T-helper 17 cell (primary cell): Measurements from ENCODE around the gene HNF4A. TPM values are rescaled to one million over a fixed set of nuclear protein-coding genes. Genes with fewer than 3 reads are reported as not detected.

ENCODE experiments used
- ATAC-seq: fragments of 150-1000 bp; cut with Tn5 transposase; 2 replicates; pipeline ENCODE4 v1.10.0; 2021; ENCODE audit warnings: mild to moderate bottlenecking, moderate library complexity
- DNase-seq, 3 donors: peaks; one replicate each; pipeline versions ENCODE4 v3.0.0 to v3.0.0-alpha.2; 2020 to 2021
- H3K9me3 ChIP-seq: one replicate; pipeline ENCODE4 v1.7.0; 2013; ENCODE audit warnings: low read length, mild to moderate bottlenecking; ENCODE audit not compliant: control insufficient read depth, poor library complexity, severe bottlenecking
- H3K27ac Mint-ChIP-seq: one replicate; pipeline ENCODE4 v1.8.0; 2022; ENCODE audit warnings: mild to moderate bottlenecking, moderate library complexity, mixed read lengths
- H3K27me3 Mint-ChIP-seq: one replicate; pipeline ENCODE4 v1.8.0; 2022; ENCODE audit warnings: mixed read lengths
- H3K36me3 Mint-ChIP-seq: one replicate; pipeline ENCODE4 v1.8.0; 2022; ENCODE audit warnings: low read depth, mixed read lengths
- H3K4me1 Mint-ChIP-seq: one replicate; pipeline ENCODE4 v1.8.0; 2022; ENCODE audit warnings: mild to moderate bottlenecking, mixed read lengths
- H3K4me3 Mint-ChIP-seq: one replicate; pipeline ENCODE4 v1.8.0; 2022; ENCODE audit warnings: mild to moderate bottlenecking, moderate library complexity, mixed read lengths
- total RNA-seq, 4 donors: library from RNA in 2 of 4; stranded (reverse) in 2 of 4; gene quantifications; one replicate each; pipeline ENCODE4 v1.2.3 and lab custom pipeline; 2022 to 2026

HNF4A gene
- total RNA-seq, 2 donors from 2014 or later: not detected

- DNase-seq (no peak), ATAC-seq (no peak)
- H3K9me3 ChIP-seq: no peaks in the 10 kb centered on the region
- Mint-ChIP-seq H3K4me1 (peaks cover 3% of the 10 kb centered on the region), H3K27me3 (peaks cover 21% of the 10 kb centered on the region), H3K4me3 (no peak overlapping the region), H3K27ac (no peak overlapping the region), H3K36me3 (peaks cover 6% of the 10 kb centered on the region)
Measured at GRCh38 chr20:44420497-44420896, 65.0 kb downstream of the HNF4A start.

DNA sequence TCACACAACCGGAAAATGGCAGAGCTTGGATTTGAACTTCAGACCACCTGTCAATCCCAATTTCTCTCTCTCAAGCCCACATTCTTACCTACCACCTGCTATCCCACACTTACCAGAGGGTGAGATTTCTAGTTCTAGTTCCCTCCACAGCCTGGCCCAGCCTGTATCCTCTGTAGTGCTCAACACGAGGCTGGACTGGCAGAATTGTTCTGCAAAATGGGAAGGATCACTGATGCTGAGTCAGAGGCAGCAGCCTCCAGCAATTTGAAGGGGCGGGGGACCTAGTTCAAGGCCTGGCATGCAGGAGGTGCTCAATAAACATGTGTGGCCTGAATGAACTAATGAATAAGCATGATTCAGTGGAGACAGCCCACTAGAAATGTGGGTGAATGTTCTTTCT, 66.6 kb downstream of the HNF4A start:
- no peak overlapping the region for H3K4me3 Mint-ChIP-seq
- H3K9me3 ChIP-seq: no peaks in the 10 kb centered on the region
- ATAC-seq (no peak), DNase-seq (no peak)
- no peak overlapping the region for H3K27ac Mint-ChIP-seq
- peaks cover 4% of the 10 kb centered on the region for H3K36me3 Mint-ChIP-seq
- no peaks in the 10 kb centered on the region for H3K4me1 Mint-ChIP-seq
- H3K27me3 Mint-ChIP-seq: peaks cover 16% of the 10 kb centered on the region

GRCh38 chr20:44423480-44423879, 68.0 kb downstream of the HNF4A start:
- H3K9me3 ChIP-seq: no peaks in the 10 kb centered on the region
- H3K4me3 Mint-ChIP-seq: no peak overlapping the region
- DNase-seq (no peak), ATAC-seq (no peak)
- no peaks in the 10 kb centered on the region for H3K4me1 Mint-ChIP-seq
- peaks cover 16% of the 10 kb centered on the region for H3K27me3 Mint-ChIP-seq
- H3K27ac Mint-ChIP-seq: no peak overlapping the region
- peaks cover 4% of the 10 kb centered on the region for H3K36me3 Mint-ChIP-seq

- no peaks in the 10 kb centered on the region for H3K9me3 ChIP-seq
- no peak for DNase-seq
- Mint-ChIP-seq H3K27me3 (peaks cover 16% of the 10 kb centered on the region), H3K27ac (no peak overlapping the region), H3K36me3 (peaks cover 4% of the 10 kb centered on the region), H3K4me3 (no peak overlapping the region), H3K4me1 (no peaks in the 10 kb centered on the region)
- no peak for ATAC-seq
Measured at GRCh38 chr20:44424039-44424495, 68.6 kb downstream of the HNF4A start.

- H3K27ac Mint-ChIP-seq: no peak overlapping the region
- H3K36me3 Mint-ChIP-seq: peaks cover 5% of the 10 kb centered on the region
- H3K4me1 Mint-ChIP-seq: no peaks in the 10 kb centered on the region
- DNase-seq (no peak), ATAC-seq (no peak)
- H3K9me3 ChIP-seq: no peaks in the 10 kb centered on the region
- H3K27me3 Mint-ChIP-seq: peaks cover 22% of the 10 kb centered on the region
- no peak overlapping the region for H3K4me3 Mint-ChIP-seq
Measured at GRCh38 chr20:44425923-44426322, 70.4 kb downstream of the HNF4A start.

- Mint-ChIP-seq H3K36me3 (peaks cover 3% of the 10 kb centered on the region), H3K27me3 (peaks cover 22% of the 10 kb centered on the region), H3K4me1 (no peaks in the 10 kb centered on the region), H3K4me3 (no peak overlapping the region), H3K27ac (no peak overlapping the region)
- DNase-seq (no peak), ATAC-seq (no peak)
- no peaks in the 10 kb centered on the region for H3K9me3 ChIP-seq
Measured at GRCh38 chr20:44426879-44427790, 71.6 kb downstream of the HNF4A start.

DNA sequence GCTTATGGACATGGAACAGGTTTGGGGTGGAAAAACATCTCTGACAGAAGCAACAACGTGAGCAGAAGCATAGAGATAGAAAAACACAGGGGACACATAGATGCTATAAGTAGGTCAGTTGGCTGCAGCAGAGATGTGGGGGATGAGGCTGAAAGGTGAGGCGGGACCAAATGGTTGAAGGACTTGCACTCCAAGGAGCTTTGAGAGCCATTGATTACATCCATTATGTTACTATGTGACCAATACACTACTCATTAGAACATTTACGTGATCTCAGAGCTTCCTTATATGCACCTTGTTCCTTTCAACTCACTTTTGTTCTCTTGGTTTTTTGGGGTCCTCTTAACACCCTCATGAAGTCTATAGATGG, 72.3 kb downstream of the HNF4A start:
- Mint-ChIP-seq H3K36me3 (peaks cover 3% of the 10 kb centered on the region), H3K27ac (no peak overlapping the region), H3K4me3 (no peak overlapping the region), H3K4me1 (no peaks in the 10 kb centered on the region), H3K27me3 (peaks cover 27% of the 10 kb centered on the region)
- DNase-seq (no peak), ATAC-seq (no peak)
- H3K9me3 ChIP-seq: no peaks in the 10 kb centered on the region

- Mint-ChIP-seq H3K4me1 (no peaks in the 10 kb centered on the region), H3K27ac (no peak overlapping the region), H3K4me3 (no peak overlapping the region), H3K27me3 (peaks cover 31% of the 10 kb centered on the region), H3K36me3 (peaks cover 3% of the 10 kb centered on the region)
- H3K9me3 ChIP-seq: no peaks in the 10 kb centered on the region
- no peak for DNase-seq
- ATAC-seq: no peak
Measured at GRCh38 chr20:44428174-44429016, 72.9 kb downstream of the HNF4A start.

DNA sequence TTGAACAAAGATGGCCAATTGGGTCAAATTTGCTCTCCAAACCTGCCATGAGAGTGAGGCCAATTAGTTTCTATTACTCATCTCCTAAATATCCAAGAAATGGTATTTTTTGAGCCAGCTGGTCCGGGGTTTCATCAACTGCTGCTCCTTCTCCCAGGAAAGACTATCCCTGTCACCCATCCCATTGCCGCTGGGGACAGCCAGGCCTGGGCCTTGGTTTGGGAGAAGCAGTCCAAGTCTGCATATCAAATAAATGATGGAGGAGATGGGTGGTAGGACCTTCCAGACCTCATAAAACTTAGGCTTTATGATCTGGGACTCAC, 73.5 kb downstream of the HNF4A start:
- no peak for DNase-seq
- peaks cover 3% of the 10 kb centered on the region for H3K36me3 Mint-ChIP-seq
- no peak overlapping the region for H3K4me3 Mint-ChIP-seq
- H3K27ac Mint-ChIP-seq: no peak overlapping the region
- no peaks in the 10 kb centered on the region for H3K9me3 ChIP-seq
- peaks cover 31% of the 10 kb centered on the region for H3K27me3 Mint-ChIP-seq
- no peaks in the 10 kb centered on the region for H3K4me1 Mint-ChIP-seq
- ATAC-seq: no peak

DNA sequence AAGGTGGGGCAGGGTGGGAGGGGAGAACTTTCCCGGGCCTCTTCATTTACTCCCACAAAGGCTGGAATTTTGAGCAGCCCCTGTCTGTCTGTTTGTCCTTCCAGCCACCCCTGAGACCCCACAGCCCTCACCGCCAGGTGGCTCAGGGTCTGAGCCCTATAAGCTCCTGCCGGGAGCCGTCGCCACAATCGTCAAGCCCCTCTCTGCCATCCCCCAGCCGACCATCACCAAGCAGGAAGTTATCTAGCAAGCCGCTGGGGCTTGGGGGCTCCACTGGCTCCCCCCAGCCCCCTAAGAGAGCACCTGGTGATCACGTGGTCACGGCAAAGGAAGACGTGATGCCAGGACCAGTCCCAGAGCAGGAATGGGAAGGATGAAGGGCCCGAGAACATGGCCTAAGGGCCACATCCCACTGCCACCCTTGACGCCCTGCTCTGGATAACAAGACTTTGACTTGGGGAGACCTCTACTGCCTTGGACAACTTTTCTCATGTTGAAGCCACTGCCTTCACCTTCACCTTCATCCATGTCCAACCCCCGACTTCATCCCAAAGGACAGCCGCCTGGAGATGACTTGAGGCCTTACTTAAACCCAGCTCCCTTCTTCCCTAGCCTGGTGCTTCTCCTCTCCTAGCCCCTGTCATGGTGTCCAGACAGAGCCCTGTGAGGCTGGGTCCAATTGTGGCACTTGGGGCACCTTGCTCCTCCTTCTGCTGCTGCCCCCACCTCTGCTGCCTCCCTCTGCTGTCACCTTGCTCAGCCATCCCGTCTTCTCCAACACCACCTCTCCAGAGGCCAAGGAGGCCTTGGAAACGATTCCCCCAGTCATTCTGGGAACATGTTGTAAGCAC, 74.1 kb downstream of the HNF4A start:
- ATAC-seq (no peak), DNase-seq (no peak)
- peaks cover 3% of the 10 kb centered on the region for H3K36me3 Mint-ChIP-seq
- H3K4me3 Mint-ChIP-seq: no peak overlapping the region
- H3K9me3 ChIP-seq: no peaks in the 10 kb centered on the region
- peaks cover 31% of the 10 kb centered on the region for H3K27me3 Mint-ChIP-seq
- H3K27ac Mint-ChIP-seq: no peak overlapping the region
- no peaks in the 10 kb centered on the region for H3K4me1 Mint-ChIP-seq

DNA sequence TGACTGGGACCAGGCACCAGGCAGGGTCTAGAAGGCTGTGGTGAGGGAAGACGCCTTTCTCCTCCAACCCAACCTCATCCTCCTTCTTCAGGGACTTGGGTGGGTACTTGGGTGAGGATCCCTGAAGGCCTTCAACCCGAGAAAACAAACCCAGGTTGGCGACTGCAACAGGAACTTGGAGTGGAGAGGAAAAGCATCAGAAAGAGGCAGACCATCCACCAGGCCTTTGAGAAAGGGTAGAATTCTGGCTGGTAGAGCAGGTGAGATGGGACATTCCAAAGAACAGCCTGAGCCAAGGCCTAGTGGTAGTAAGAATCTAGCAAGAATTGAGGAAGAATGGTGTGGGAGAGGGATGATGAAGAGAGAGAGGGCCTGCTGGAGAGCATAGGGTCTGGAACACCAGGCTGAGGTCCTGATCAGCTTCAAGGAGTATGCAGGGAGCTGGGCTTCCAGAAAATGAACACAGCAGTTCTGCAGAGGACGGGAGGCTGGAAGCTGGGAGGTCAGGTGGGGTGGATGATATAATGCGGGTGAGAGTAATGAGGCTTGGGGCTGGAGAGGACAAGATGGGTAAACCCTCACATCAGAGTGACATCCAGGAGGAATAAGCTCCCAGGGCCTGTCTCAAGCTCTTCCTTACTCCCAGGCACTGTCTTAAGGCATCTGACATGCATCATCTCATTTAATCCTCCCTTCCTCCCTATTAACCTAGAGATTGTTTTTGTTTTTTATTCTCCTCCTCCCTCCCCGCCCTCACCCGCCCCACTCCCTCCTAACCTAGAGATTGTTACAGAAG, 75.0 kb downstream of the HNF4A start:
- Mint-ChIP-seq H3K4me3 (no peak overlapping the region), H3K27ac (no peak overlapping the region), H3K27me3 (peaks cover 31% of the 10 kb centered on the region), H3K36me3 (peaks cover 3% of the 10 kb centered on the region), H3K4me1 (no peaks in the 10 kb centered on the region)
- DNase-seq: no peak
- ATAC-seq: no peak
- H3K9me3 ChIP-seq: no peaks in the 10 kb centered on the region

- Mint-ChIP-seq H3K4me3 (no peak overlapping the region), H3K27ac (no peak overlapping the region), H3K4me1 (no peaks in the 10 kb centered on the region), H3K36me3 (peaks cover 3% of the 10 kb centered on the region), H3K27me3 (peaks cover 31% of the 10 kb centered on the region)
- H3K9me3 ChIP-seq: no peaks in the 10 kb centered on the region
- no peak for DNase-seq
- ATAC-seq: no peak
Measured at GRCh38 chr20:44431118-44431501, 75.6 kb downstream of the HNF4A start.
